GM21528 (cell line): ENCODE measurements around the gene DLGAP1.
A peak's percentile ranks its signal among the peaks of the same experiment; 100 is the strongest.

ENCODE experiments used
- ATAC-seq: cut with Tn5 transposase; IDR thresholded peaks from one replicate; pipeline ENCODE4 v1.9.1; 2021; ENCODE audit warnings: mild to moderate bottlenecking, moderate library complexity; ENCODE audit not compliant: unreplicated experiment, low FRiP score

The DLGAP1 gene

GRCh38 chr18:4017480-4017879 is 437.6 kb downstream of the DLGAP1 start:
- peak; percentile 94 for ATAC-seq

GRCh38 chr18:4016391-4017049 is 438.6 kb downstream of the DLGAP1 start:
- no peak for ATAC-seq

- ATAC-seq = no peak
Observed at GRCh38 chr18:4007846-4008245, 447.3 kb downstream of the DLGAP1 start.

GRCh38 chr18:4004183-4004829 is 450.8 kb downstream of the DLGAP1 start:
- ATAC-seq = no peak

- ATAC-seq = no peak
Observed at GRCh38 chr18:3998698-3999333, 456.3 kb downstream of the DLGAP1 start.

GRCh38 chr18:3995476-3996102 is 459.5 kb downstream of the DLGAP1 start:
- peak; percentile 78 for ATAC-seq

GRCh38 chr18:3993941-3994687 is 461.0 kb downstream of the DLGAP1 start:
- no peak for ATAC-seq

GRCh38 chr18:3985664-3986063 is 469.4 kb downstream of the DLGAP1 start:
- no peak for ATAC-seq

- no peak for ATAC-seq
Observed at GRCh38 chr18:3985020-3985419, 470.1 kb downstream of the DLGAP1 start.

- ATAC-seq = no peak
Observed at GRCh38 chr18:3984163-3984757, 470.8 kb downstream of the DLGAP1 start.

- no peak for ATAC-seq
Observed at GRCh38 chr18:3983351-3983969, 471.6 kb downstream of the DLGAP1 start.

- ATAC-seq = no peak
Observed at GRCh38 chr18:3982541-3982940, 472.6 kb downstream of the DLGAP1 start.

GRCh38 chr18:3979024-3979423 is 476.1 kb downstream of the DLGAP1 start:
- ATAC-seq = no peak

GRCh38 chr18:3973191-3973850 is 481.8 kb downstream of the DLGAP1 start:
- ATAC-seq = no peak

GRCh38 chr18:3972291-3972930 is 482.7 kb downstream of the DLGAP1 start:
- no peak for ATAC-seq

- ATAC-seq = no peak
Observed at GRCh38 chr18:3970929-3971328, 484.2 kb downstream of the DLGAP1 start.

- ATAC-seq = no peak
Observed at GRCh38 chr18:3967359-3968180, 487.5 kb downstream of the DLGAP1 start.
